ENCODE data around the gene NFKB1.
"Not testable (repeated sequence)": the region's sequence is repeated elsewhere in the genome, so short reads cannot be mapped to it uniquely, and the experiment has no call there.

Gene NFKB1

GRCh38 chr4:102606261-102606660 lies 105.1 kb downstream of the NFKB1 start:
- peak overlapping the region; percentile 29 to 44 for H3K27ac Mint-ChIP-seq
- H3K36me3 Mint-ChIP-seq (ENCODE audit: insufficient read depth), result peaks cover 78% of the 10 kb centered on the region
- H3K9me3 Mint-ChIP-seq, result no peaks in the 10 kb centered on the region
- H3K4me1 Mint-ChIP-seq (ENCODE audit: low read depth in 2 of 2), result peaks cover 16 to 25% of the 10 kb centered on the region in 2 donors
- ATAC-seq (replicated peaks) (no peak), DNase-seq (no peak)
- no peaks in the 10 kb centered on the region for H3K27me3 Mint-ChIP-seq
- no peak overlapping the region for H3K4me3 Mint-ChIP-seq

- H3K27ac Mint-ChIP-seq, result peak overlapping the region; percentile 29 to 44
Observed at GRCh38 chr4:102606846-102607450, 105.8 kb downstream of the NFKB1 start.

GRCh38 chr4:102608190-102608589 lies 107.0 kb downstream of the NFKB1 start:
- H3K9me3 Mint-ChIP-seq, result no peaks in the 10 kb centered on the region
- peaks cover 32 to 40% of the 10 kb centered on the region in 2 donors for H3K4me1 Mint-ChIP-seq (ENCODE audit: low read depth in 2 of 2)
- H3K4me3 Mint-ChIP-seq, result no peak overlapping the region
- peak overlapping the region; percentile 44 to 96 for H3K27ac Mint-ChIP-seq
- DNase-seq (no peak), ATAC-seq (replicated peaks) (no peak)
- peaks cover 74% of the 10 kb centered on the region for H3K36me3 Mint-ChIP-seq (ENCODE audit: insufficient read depth)
- no peaks in the 10 kb centered on the region for H3K27me3 Mint-ChIP-seq

More at GRCh38 chr4:102606846-102607450, 105.8 kb downstream of the NFKB1 start:
- Mint-ChIP-seq H3K4me1 (ENCODE audit: low read depth in 2 of 2) (peaks cover 22 to 32% of the 10 kb centered on the region in 2 donors), H3K27me3 (no peaks in the 10 kb centered on the region), H3K36me3 (ENCODE audit: insufficient read depth) (peaks cover 74% of the 10 kb centered on the region), H3K9me3 (no peaks in the 10 kb centered on the region), H3K4me3 (no peak overlapping the region)
- DNase-seq (no peak), ATAC-seq (replicated peaks) (no peak)

- Mint-ChIP-seq H3K4me3 (peak overlapping the region in 1 of 2 donors; percentile 87), H3K4me1 (ENCODE audit: low read depth in 2 of 2) (peaks cover 46 to 53% of the 10 kb centered on the region in 2 donors), H3K27ac (peak overlapping the region; percentile 89 to 96), H3K36me3 (ENCODE audit: insufficient read depth) (peaks cover 81% of the 10 kb centered on the region), H3K9me3 (no peaks in the 10 kb centered on the region), H3K27me3 (no peaks in the 10 kb centered on the region)
- ATAC-seq (replicated peaks) (no peak), DNase-seq (no peak)
Observed at GRCh38 chr4:102610007-102610406, 108.8 kb downstream of the NFKB1 start.

GRCh38 chr4:102610476-102610875 lies 109.3 kb downstream of the NFKB1 start:
- Mint-ChIP-seq H3K4me1 (ENCODE audit: low read depth in 2 of 2) (peaks cover 47 to 57% of the 10 kb centered on the region in 2 donors), H3K27ac (peak overlapping the region; percentile 89 to 96), H3K4me3 (peak overlapping the region in 1 of 2 donors; percentile 87), H3K27me3 (no peaks in the 10 kb centered on the region), H3K9me3 (no peaks in the 10 kb centered on the region), H3K36me3 (ENCODE audit: insufficient read depth) (peaks cover 86% of the 10 kb centered on the region)
- no peak for ATAC-seq (replicated peaks)
- DNase-seq, result no peak

GRCh38 chr4:102612210-102612609 lies 111.1 kb downstream of the NFKB1 start:
- Mint-ChIP-seq H3K36me3 (ENCODE audit: insufficient read depth) (peaks cover 88% of the 10 kb centered on the region), H3K27me3 (no peaks in the 10 kb centered on the region), H3K27ac (peak overlapping the region; percentile 96 to 97), H3K4me1 (ENCODE audit: low read depth in 2 of 2) (peaks cover 47 to 50% of the 10 kb centered on the region in 2 donors), H3K9me3 (no peaks in the 10 kb centered on the region), H3K4me3 (peak overlapping the region; percentile 87 to 89)
- ATAC-seq (replicated peaks), result no peak
- no peak for DNase-seq

GRCh38 chr4:102612824-102613366 lies 111.7 kb downstream of the NFKB1 start:
- Mint-ChIP-seq H3K4me3 (peak overlapping the region; percentile 87 to 89), H3K4me1 (ENCODE audit: low read depth in 2 of 2) (peaks cover 47 to 50% of the 10 kb centered on the region in 2 donors), H3K36me3 (ENCODE audit: insufficient read depth) (peaks cover 82% of the 10 kb centered on the region), H3K27ac (peak overlapping the region; percentile 96 to 97), H3K27me3 (no peaks in the 10 kb centered on the region), H3K9me3 (no peaks in the 10 kb centered on the region)
- DNase-seq (peak; percentile 42 to 50 (median 49)), ATAC-seq (replicated peaks) (peak; percentile 85)

- peak overlapping the region; percentile 87 to 89 for H3K4me3 Mint-ChIP-seq
- DNase-seq (peak; percentile 32 to 39 (median 38)), ATAC-seq (replicated peaks) (peak; percentile 44)
- H3K9me3 Mint-ChIP-seq, result no peaks in the 10 kb centered on the region
- H3K36me3 Mint-ChIP-seq (ENCODE audit: insufficient read depth), result peaks cover 66% of the 10 kb centered on the region
- H3K4me1 Mint-ChIP-seq (ENCODE audit: low read depth in 2 of 2), result peaks cover 44 to 50% of the 10 kb centered on the region in 2 donors
- H3K27ac Mint-ChIP-seq, result peak overlapping the region; percentile 96 to 97
- H3K27me3 Mint-ChIP-seq, result no peaks in the 10 kb centered on the region
Observed at GRCh38 chr4:102614801-102615200, 113.6 kb downstream of the NFKB1 start.

- no peak overlapping the region for H3K27ac Mint-ChIP-seq
- no peaks in the 10 kb centered on the region for H3K27me3 Mint-ChIP-seq
- H3K4me3 Mint-ChIP-seq, result no peak overlapping the region
- DNase-seq, result no peak
- ATAC-seq (replicated peaks), result no peak
- peaks cover 34 to 38% of the 10 kb centered on the region in 2 donors for H3K4me1 Mint-ChIP-seq (ENCODE audit: low read depth in 2 of 2)
- H3K9me3 Mint-ChIP-seq, result no peaks in the 10 kb centered on the region
- peaks cover 49% of the 10 kb centered on the region for H3K36me3 Mint-ChIP-seq (ENCODE audit: insufficient read depth)
Observed at GRCh38 chr4:102616636-102617035, 115.5 kb downstream of the NFKB1 start.

- not testable (repeated sequence) for H3K27me3 Mint-ChIP-seq; ATAC-seq (replicated peaks); DNase-seq; H3K4me3 Mint-ChIP-seq; H3K9me3 Mint-ChIP-seq
- peaks cover 31% of the 10 kb centered on the region for H3K36me3 Mint-ChIP-seq (ENCODE audit: insufficient read depth)
- peaks cover 13 to 18% of the 10 kb centered on the region in 2 donors for H3K4me1 Mint-ChIP-seq (ENCODE audit: low read depth in 2 of 2)
- H3K27ac Mint-ChIP-seq, result peak overlapping the region; percentile 18 to 53
Observed at GRCh38 chr4:102619021-102619420, 117.9 kb downstream of the NFKB1 start.

GRCh38 chr4:102619776-102620631 lies 118.8 kb downstream of the NFKB1 start:
- not testable (repeated sequence) for DNase-seq; H3K9me3 Mint-ChIP-seq; H3K27me3 Mint-ChIP-seq; ATAC-seq (replicated peaks); H3K4me3 Mint-ChIP-seq
- Mint-ChIP-seq H3K27ac (peak overlapping the region; percentile 18 to 53), H3K4me1 (ENCODE audit: low read depth in 2 of 2) (peaks cover 4 to 13% of the 10 kb centered on the region in 2 donors), H3K36me3 (ENCODE audit: insufficient read depth) (peaks cover 21% of the 10 kb centered on the region)

- DNase-seq (no peak), ATAC-seq (replicated peaks) (peak; percentile 26)
- H3K27ac Mint-ChIP-seq, result no peak overlapping the region
- peaks cover 13% of the 10 kb centered on the region for H3K36me3 Mint-ChIP-seq (ENCODE audit: insufficient read depth)
- H3K27me3 Mint-ChIP-seq, result no peaks in the 10 kb centered on the region
- H3K9me3 Mint-ChIP-seq, result no peaks in the 10 kb centered on the region
- peaks cover 6 to 15% of the 10 kb centered on the region in 2 donors for H3K4me1 Mint-ChIP-seq (ENCODE audit: low read depth in 2 of 2)
- no peak overlapping the region for H3K4me3 Mint-ChIP-seq
Observed at GRCh38 chr4:102620697-102621497, 119.7 kb downstream of the NFKB1 start.

- Mint-ChIP-seq H3K4me1 (ENCODE audit: low read depth in 2 of 2) (peaks cover 6 to 15% of the 10 kb centered on the region in 2 donors), H3K27ac (no peak overlapping the region), H3K9me3 (no peaks in the 10 kb centered on the region), H3K4me3 (no peak overlapping the region), H3K27me3 (no peaks in the 10 kb centered on the region), H3K36me3 (ENCODE audit: insufficient read depth) (no peaks in the 10 kb centered on the region)
- DNase-seq (no peak), ATAC-seq (replicated peaks) (no peak)
Observed at GRCh38 chr4:102623622-102624021, 122.5 kb downstream of the NFKB1 start.

All from effector memory CD8-positive, alpha-beta T cell (primary cell).